Subcutaneous adipose tissue (tissue), 4 donors: ENCODE results near the gene CD44. TPM values are rescaled to one million over a fixed set of nuclear protein-coding genes. Genes with fewer than 3 reads are reported as not detected.

Experiments used
- total RNA-seq, 4 donors: library from RNA; depleted of rRNA; stranded (reverse); fragments of >200 nt; gene quantifications; one replicate each; pipeline ENCODE4 v1.1.0, GENCODE V29; 2016
- TF ChIP-seq, protein P1 (sequence below): fragments of 450-650 bp; IDR thresholded peaks from one replicate; pipeline ENCODE4 v1.5.1; 2016; ENCODE audit warnings: low read depth, mild to moderate bottlenecking, control low read depth, antibody characterized with exemption, moderate library complexity

CD44 gene
- total RNA-seq, 4 donors from 2014 or later, result 103 to 438 (median 231) TPM

DNA sequence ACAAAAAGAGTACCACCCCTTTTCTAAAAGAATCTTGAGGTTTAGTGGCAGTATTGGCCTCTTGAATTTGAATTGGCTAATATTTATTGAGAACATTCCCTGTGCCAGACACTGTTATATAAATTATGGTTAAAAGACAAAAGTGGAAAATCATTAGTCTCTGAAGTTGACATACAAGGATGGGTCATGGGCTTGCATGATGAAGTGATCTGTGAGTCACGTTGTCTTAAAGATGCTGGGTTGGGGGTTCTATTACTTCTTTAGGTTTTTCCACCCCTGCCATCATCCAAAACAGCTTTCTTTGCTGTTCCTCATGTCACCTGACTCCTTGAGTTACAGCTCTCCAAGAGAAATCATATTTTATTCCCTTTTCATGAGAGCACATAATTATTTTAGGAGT is 85.0 kb downstream of the CD44 start:
- TF ChIP-seq, protein P1, sequence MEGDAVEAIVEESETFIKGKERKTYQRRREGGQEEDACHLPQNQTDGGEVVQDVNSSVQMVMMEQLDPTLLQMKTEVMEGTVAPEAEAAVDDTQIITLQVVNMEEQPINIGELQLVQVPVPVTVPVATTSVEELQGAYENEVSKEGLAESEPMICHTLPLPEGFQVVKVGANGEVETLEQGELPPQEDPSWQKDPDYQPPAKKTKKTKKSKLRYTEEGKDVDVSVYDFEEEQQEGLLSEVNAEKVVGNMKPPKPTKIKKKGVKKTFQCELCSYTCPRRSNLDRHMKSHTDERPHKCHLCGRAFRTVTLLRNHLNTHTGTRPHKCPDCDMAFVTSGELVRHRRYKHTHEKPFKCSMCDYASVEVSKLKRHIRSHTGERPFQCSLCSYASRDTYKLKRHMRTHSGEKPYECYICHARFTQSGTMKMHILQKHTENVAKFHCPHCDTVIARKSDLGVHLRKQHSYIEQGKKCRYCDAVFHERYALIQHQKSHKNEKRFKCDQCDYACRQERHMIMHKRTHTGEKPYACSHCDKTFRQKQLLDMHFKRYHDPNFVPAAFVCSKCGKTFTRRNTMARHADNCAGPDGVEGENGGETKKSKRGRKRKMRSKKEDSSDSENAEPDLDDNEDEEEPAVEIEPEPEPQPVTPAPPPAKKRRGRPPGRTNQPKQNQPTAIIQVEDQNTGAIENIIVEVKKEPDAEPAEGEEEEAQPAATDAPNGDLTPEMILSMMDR, result no peak

DNA sequence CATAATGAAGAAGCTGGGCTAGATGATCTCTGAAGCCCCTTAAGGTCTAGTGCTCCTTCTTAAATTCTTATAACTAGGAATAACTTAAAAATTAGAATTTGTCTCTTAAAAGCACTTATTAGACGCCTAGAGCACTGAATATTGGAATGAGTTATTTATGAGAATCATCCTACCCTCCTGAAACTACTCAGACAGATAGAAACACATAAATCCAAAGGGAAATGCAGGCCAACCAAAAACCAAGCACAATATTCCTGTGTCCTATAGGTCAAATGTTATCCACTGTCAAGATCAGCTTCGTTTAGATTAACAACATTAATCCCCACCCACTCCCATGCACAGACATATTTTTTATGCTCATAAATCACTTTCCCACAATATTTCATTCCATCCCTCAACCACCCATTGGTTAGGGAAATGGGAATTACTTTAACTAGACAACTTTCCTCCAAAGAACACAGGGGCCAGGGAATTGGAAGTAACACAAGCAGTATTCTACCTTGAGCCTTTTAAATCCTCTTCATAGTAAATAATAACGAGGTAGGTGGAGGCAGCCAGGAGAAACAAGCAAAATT is 87.1 kb downstream of the CD44 start:
- TF ChIP-seq, protein P1, result no peak

DNA sequence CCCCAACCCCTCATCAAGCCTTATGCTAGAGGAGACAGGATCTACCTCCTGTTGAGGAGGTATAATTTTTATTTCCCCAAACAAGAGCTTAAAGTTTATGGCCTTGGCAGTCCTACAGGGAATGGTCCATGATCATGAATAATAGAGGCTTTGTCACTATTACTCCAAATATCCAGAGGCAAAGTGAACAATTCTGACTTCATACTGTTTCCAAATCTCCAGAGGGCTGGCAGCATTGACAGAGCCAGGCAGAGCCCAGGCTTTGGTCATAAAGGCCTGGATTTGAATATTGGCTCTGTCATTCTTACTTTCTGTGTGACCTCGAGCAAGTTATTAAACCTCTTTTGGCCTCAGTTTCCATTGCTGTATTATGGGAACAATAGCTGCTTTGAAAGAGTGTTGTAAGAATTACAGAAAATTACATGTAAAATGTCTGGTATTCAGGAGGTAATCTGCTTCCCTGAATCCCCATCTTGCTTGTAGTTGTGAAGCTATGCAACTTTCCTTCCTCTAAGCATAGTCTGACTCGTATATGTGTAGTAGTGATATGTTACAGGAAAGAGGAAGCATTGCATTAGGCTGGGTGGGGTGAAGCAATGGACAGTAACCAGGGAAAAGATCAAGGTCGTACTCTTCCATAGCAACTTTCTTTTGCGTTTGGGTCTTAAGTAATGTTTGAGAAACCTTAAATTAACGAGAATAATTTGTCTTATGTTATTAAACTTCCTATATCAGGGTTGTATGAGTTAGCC is 88.8 kb downstream of the CD44 start:
- TF ChIP-seq, protein P1, result no peak

DNA sequence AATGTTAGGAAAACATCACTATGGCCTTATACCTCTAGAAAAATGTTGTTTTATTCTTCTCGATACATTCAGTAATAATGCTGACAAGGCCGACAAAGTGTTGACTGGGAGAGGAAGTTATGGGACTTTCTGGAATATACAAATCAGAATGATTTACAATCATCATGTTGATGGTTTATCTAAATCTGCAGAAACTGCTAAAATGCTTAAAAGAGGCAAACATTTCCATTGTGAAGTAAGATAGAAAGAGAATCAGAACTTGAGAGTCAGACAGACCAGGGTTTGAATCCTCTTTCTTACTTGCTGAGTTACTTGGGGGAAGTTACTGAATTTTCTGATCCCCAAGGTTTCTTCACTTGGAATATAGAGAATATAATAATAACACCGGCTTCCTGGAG is 89.4 kb downstream of the CD44 start:
- TF ChIP-seq, protein P1, result no peak

DNA sequence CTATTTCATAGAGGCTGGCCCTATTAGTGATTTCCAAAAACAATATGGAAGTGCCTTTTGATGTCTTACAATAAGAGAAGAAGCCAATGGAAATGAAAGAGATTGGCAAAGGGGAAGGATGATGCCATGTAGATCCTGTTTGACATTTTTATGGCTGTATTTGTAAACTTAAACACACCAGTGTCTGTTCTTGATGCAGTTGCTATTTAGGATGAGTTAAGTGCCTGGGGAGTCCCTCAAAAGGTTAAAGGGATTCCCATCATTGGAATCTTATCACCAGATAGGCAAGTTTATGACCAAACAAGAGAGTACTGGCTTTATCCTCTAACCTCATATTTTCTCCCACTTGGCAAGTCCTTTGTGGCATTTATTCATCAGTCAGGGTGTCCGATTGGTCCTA is 91.4 kb downstream of the CD44 start:
- TF ChIP-seq, protein P1, result no peak

DNA sequence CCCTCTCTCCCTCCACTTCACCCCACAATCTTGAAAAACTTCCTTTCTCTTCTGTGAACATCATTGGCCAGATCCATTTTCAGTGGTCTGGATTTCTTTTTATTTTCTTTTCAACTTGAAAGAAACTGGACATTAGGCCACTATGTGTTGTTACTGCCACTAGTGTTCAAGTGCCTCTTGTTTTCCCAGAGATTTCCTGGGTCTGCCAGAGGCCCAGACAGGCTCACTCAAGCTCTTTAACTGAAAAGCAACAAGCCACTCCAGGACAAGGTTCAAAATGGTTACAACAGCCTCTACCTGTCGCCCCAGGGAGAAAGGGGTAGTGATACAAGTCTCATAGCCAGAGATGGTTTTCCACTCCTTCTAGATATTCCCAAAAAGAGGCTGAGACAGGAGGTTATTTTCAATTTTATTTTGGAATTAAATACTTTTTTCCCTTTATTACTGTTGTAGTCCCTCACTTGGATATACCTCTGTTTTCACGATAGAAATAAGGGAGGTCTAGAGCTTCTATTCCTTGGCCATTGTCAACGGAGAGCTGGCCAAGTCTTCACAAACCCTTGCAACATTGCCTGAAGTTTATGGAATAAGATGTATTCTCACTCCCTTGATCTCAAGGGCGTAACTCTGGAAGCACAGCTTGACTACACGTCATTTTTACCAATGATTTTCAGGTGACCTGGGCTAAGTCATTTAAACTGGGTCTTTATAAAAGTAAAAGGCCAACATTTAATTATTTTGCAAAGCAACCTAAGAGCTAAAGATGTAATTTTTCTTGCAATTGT is 92.3 kb downstream of the CD44 start:
- TF ChIP-seq, protein P1, result no peak

DNA sequence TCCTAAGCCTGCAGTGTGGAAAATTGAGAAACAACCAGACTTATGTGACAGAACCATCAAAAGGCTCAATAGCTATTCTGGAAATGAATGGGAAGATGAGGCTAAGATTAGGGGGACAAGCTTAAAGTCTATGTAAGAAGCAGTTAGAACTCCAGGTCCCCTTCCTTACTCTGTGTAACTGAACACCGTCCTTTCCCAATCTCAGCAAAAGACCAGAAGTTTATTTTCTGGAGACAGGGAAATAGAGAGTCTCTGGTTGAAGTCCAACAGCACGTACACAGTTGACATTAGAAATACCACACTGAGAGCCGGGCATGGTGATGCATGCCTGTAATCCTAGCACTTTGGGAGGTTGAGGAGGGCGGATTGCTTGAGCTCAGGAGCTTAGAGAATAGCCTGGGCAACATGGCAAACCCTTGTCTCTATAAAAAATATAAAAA is 93.9 kb downstream of the CD44 start:
- TF ChIP-seq, protein P1, result no peak
